Vagina (tissue), 2 donors: ENCODE data around the gene TRIM59.

Experiments used
- POLR2A ChIP-seq, 2 donors: fragments of 450-650 bp; IDR thresholded peaks; one replicate each; pipeline ENCODE4 v1.6.1; 2017; ENCODE audit warnings: antibody characterized with exemption in 2 of 2, mild to moderate bottlenecking in 2 of 2, moderate library complexity in 2 of 2
- TF ChIP-seq, protein P1 (sequence below), 3 experiments: fragments of 450-650 bp in 2 of 3; fragments of 200-600 bp in 1 of 3; sonication (generic) in 1 of 3; IDR thresholded peaks; one replicate each; pipeline ENCODE4 v1.5.1; 2017 to 2019; ENCODE audit warnings: antibody characterized with exemption in 3 of 3, mild to moderate bottlenecking in 2 of 3, moderate library complexity in 2 of 3

DNA sequence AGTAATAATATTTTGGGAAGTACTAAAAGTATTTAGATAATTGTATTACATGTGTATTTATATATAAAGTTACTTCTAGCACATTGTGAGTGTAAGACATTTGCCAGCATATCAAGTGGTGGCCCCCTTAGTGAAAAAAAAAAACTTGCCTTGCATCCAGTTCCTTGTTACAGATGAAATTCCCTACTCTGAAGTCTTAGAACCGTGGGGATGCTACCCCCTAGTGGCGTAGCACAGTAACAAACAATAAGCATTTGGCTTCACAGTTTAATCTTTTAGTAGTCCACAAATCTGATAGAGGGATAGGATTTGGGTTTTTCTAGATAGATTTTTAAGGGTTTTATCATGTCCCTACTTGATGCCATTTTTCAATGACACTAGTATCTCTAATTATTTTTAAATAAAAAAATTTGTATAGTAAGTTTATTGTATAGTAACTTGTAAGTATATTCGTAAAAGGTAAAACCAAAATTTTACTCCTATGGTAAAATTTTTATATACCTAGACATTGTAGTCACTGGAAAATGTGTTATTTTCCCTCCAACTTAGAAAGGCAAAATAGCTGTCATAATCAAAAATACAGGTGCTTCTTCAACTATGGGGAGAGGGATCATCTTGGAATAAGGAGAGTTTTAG lies 35.9 kb downstream of the TRIM59 start:
- TF ChIP-seq, protein P1, sequence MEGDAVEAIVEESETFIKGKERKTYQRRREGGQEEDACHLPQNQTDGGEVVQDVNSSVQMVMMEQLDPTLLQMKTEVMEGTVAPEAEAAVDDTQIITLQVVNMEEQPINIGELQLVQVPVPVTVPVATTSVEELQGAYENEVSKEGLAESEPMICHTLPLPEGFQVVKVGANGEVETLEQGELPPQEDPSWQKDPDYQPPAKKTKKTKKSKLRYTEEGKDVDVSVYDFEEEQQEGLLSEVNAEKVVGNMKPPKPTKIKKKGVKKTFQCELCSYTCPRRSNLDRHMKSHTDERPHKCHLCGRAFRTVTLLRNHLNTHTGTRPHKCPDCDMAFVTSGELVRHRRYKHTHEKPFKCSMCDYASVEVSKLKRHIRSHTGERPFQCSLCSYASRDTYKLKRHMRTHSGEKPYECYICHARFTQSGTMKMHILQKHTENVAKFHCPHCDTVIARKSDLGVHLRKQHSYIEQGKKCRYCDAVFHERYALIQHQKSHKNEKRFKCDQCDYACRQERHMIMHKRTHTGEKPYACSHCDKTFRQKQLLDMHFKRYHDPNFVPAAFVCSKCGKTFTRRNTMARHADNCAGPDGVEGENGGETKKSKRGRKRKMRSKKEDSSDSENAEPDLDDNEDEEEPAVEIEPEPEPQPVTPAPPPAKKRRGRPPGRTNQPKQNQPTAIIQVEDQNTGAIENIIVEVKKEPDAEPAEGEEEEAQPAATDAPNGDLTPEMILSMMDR (IDR thresholded peaks at IDR 0.05), result peak; percentile 42 to 72 (median 54)
- no peak for TF ChIP-seq POLR2A (IDR thresholded peaks at IDR 0.05)
